A204.1 (cell line): ENCODE measurements around the gene SRA1.
A peak's percentile ranks its signal among the peaks of the same experiment; 100 is the strongest.
"Not testable (repeated sequence)": the region's sequence is repeated elsewhere in the genome, so short reads cannot be mapped to it uniquely, and the experiment has no call there.

ENCODE experiments used
- FAIRE-seq: peaks from 2 replicates; lab custom pipeline; 2012; peaks lifted over from hg19 to GRCh38; lab: Jason Lieb, UNC

The SRA1 gene

GRCh38 chr5:140557136-140557805 lies at the start of gene SRA1:
TSS of gene SRA1 (minus strand) at chr5:140557473. CDS start at chr5:140557452, 21 bp downstream.
- FAIRE-seq: no peak

GRCh38 chr5:140607031-140607430 lies 49.8 kb upstream of the SRA1 start:
- FAIRE-seq: no peak

- FAIRE-seq: no peak
These were observed 48.6 kb upstream of the SRA1 start for GRCh38 chr5:140605879-140606278.

GRCh38 chr5:140603734-140604133 lies 46.5 kb upstream of the SRA1 start:
- no peak for FAIRE-seq

- not testable (repeated sequence) for FAIRE-seq
These were observed 46.1 kb upstream of the SRA1 start for GRCh38 chr5:140603446-140603698.

- FAIRE-seq: no peak
These were observed 44.9 kb upstream of the SRA1 start for GRCh38 chr5:140602147-140602546.

GRCh38 chr5:140600096-140600495 lies 42.8 kb upstream of the SRA1 start:
- FAIRE-seq: no peak

GRCh38 chr5:140598836-140599235 lies 41.6 kb upstream of the SRA1 start:
- no peak for FAIRE-seq

- FAIRE-seq: no peak
These were observed 39.1 kb upstream of the SRA1 start for GRCh38 chr5:140596321-140596741.

- FAIRE-seq: no peak
These were observed 38.4 kb upstream of the SRA1 start for GRCh38 chr5:140595538-140596300.

GRCh38 chr5:140594169-140594568 lies 36.9 kb upstream of the SRA1 start:
- no peak for FAIRE-seq

- FAIRE-seq: not testable (repeated sequence)
These were observed 35.8 kb upstream of the SRA1 start for GRCh38 chr5:140593070-140593469.

GRCh38 chr5:140591747-140592372 lies 34.6 kb upstream of the SRA1 start:
- no peak for FAIRE-seq

- FAIRE-seq: no peak
These were observed 33.6 kb upstream of the SRA1 start for GRCh38 chr5:140590861-140591260.

- no peak for FAIRE-seq
These were observed 31.2 kb upstream of the SRA1 start for GRCh38 chr5:140588311-140589070.

GRCh38 chr5:140587495-140587894 lies 30.2 kb upstream of the SRA1 start:
- no peak for FAIRE-seq

- not testable (repeated sequence) for FAIRE-seq
These were observed 22.0 kb upstream of the SRA1 start for GRCh38 chr5:140579188-140579747.

- FAIRE-seq: peak; percentile 14
These were observed 19.5 kb upstream of the SRA1 start for GRCh38 chr5:140576776-140577201.

- FAIRE-seq: no peak
These were observed 18.0 kb upstream of the SRA1 start for GRCh38 chr5:140575309-140575708.

GRCh38 chr5:140574165-140574564 lies 16.9 kb upstream of the SRA1 start:
- no peak for FAIRE-seq

- no peak for FAIRE-seq
These were observed 16.4 kb upstream of the SRA1 start for GRCh38 chr5:140573683-140574082.

- no peak for FAIRE-seq
These were observed 13.8 kb upstream of the SRA1 start for GRCh38 chr5:140571105-140571504.
